ENCODE results near the gene ABLIM2.
"Not testable (repeated sequence)": the region's sequence is repeated elsewhere in the genome, so short reads cannot be mapped to it uniquely, and the experiment has no call there.

ABLIM2 gene

GRCh38 chr4:8143392-8144140, 15.0 kb downstream of the ABLIM2 start:
- H3K27me3 ChIP-seq (ENCODE audit: insufficient read depth, low read length): no peaks in the 10 kb centered on the region
- H3K4me3 ChIP-seq (ENCODE audit: low read length): no peak overlapping the region
- peaks cover 9% of the 10 kb centered on the region for H3K4me1 ChIP-seq (ENCODE audit: insufficient read depth, low read length)
- H3K9ac ChIP-seq (ENCODE audit: low read depth, low read length): no peak overlapping the region
- no peaks in the 10 kb centered on the region for H3K36me3 ChIP-seq (ENCODE audit: insufficient read depth, low read length)
- H3K27ac ChIP-seq (ENCODE audit: low read depth, low read length): no peak overlapping the region
- no peaks in the 10 kb centered on the region for H3K9me3 ChIP-seq (ENCODE audit: insufficient read depth, low read depth, low read length)
- WGBS: 88% methylated on average over 11 of the region's 11 CpGs

- 89% methylated on average over 8 of the region's 9 CpGs for WGBS
- no peak overlapping the region for H3K9ac ChIP-seq (ENCODE audit: low read depth, low read length)
- H3K4me1 ChIP-seq (ENCODE audit: insufficient read depth, low read length): peaks cover 9% of the 10 kb centered on the region
These were observed 16.1 kb downstream of the ABLIM2 start for GRCh38 chr4:8142556-8142955.

GRCh38 chr4:8141935-8142334, 16.7 kb downstream of the ABLIM2 start:
- no peak overlapping the region for H3K4me3 ChIP-seq (ENCODE audit: low read length)
- peaks cover 9% of the 10 kb centered on the region for H3K4me1 ChIP-seq (ENCODE audit: insufficient read depth, low read length)
- 90% methylated on average over 9 of the region's 9 CpGs for WGBS

More at GRCh38 chr4:8142556-8142955, 16.1 kb downstream of the ABLIM2 start:
- Histone ChIP-seq H3K27ac (ENCODE audit: low read depth, low read length) (no peak overlapping the region), H3K4me3 (ENCODE audit: low read length) (no peak overlapping the region), H3K27me3 (ENCODE audit: insufficient read depth, low read length) (no peaks in the 10 kb centered on the region), H3K36me3 (ENCODE audit: insufficient read depth, low read length) (no peaks in the 10 kb centered on the region), H3K9me3 (ENCODE audit: insufficient read depth, low read depth, low read length) (no peaks in the 10 kb centered on the region)

GRCh38 chr4:8140915-8141314, 17.7 kb downstream of the ABLIM2 start:
- 90% methylated on average over 6 of the region's 6 CpGs for WGBS
- Histone ChIP-seq H3K27ac (ENCODE audit: low read depth, low read length) (no peak overlapping the region), H3K4me3 (ENCODE audit: low read length) (no peak overlapping the region), H3K9ac (ENCODE audit: low read depth, low read length) (no peak overlapping the region), H3K4me1 (ENCODE audit: insufficient read depth, low read length) (peaks cover 9% of the 10 kb centered on the region), H3K36me3 (ENCODE audit: insufficient read depth, low read length) (no peaks in the 10 kb centered on the region), H3K9me3 (ENCODE audit: insufficient read depth, low read depth, low read length) (no peaks in the 10 kb centered on the region), H3K27me3 (ENCODE audit: insufficient read depth, low read length) (no peaks in the 10 kb centered on the region)

More at GRCh38 chr4:8141935-8142334, 16.7 kb downstream of the ABLIM2 start:
- H3K9me3 ChIP-seq (ENCODE audit: insufficient read depth, low read depth, low read length): no peaks in the 10 kb centered on the region
- H3K27me3 ChIP-seq (ENCODE audit: insufficient read depth, low read length): no peaks in the 10 kb centered on the region
- no peak overlapping the region for H3K9ac ChIP-seq (ENCODE audit: low read depth, low read length)
- no peak overlapping the region for H3K27ac ChIP-seq (ENCODE audit: low read depth, low read length)
- no peaks in the 10 kb centered on the region for H3K36me3 ChIP-seq (ENCODE audit: insufficient read depth, low read length)

GRCh38 chr4:8139726-8140125, 18.9 kb downstream of the ABLIM2 start:
- WGBS: 100% methylated on average over 3 of the region's 5 CpGs

GRCh38 chr4:8136972-8137710, 21.5 kb downstream of the ABLIM2 start:
- 92% methylated on average over 19 of the region's 19 CpGs for WGBS
- H3K4me3 ChIP-seq (ENCODE audit: low read length): no peak overlapping the region

More at GRCh38 chr4:8139726-8140125, 18.9 kb downstream of the ABLIM2 start:
- H3K9me3 ChIP-seq (ENCODE audit: insufficient read depth, low read depth, low read length); H3K4me1 ChIP-seq (ENCODE audit: insufficient read depth, low read length); H3K36me3 ChIP-seq (ENCODE audit: insufficient read depth, low read length); H3K4me3 ChIP-seq (ENCODE audit: low read length); H3K27ac ChIP-seq (ENCODE audit: low read depth, low read length); H3K27me3 ChIP-seq (ENCODE audit: insufficient read depth, low read length); H3K9ac ChIP-seq (ENCODE audit: low read depth, low read length): not testable (repeated sequence)

GRCh38 chr4:8136529-8136928, 22.1 kb downstream of the ABLIM2 start:
- 0 out of 2 replicates have a peak, but pooled peaks cover 3% of the 10 kb centered on the region for H3K4me1 ChIP-seq (ENCODE audit: insufficient read depth, low read length)
- no peaks in the 10 kb centered on the region for H3K36me3 ChIP-seq (ENCODE audit: insufficient read depth, low read length)
- H3K9me3 ChIP-seq (ENCODE audit: insufficient read depth, low read depth, low read length): no peaks in the 10 kb centered on the region
- no peaks in the 10 kb centered on the region for H3K27me3 ChIP-seq (ENCODE audit: insufficient read depth, low read length)
- WGBS: 89% methylated on average over 12 of the region's 12 CpGs
- no peak overlapping the region for H3K4me3 ChIP-seq (ENCODE audit: low read length)
- no peak overlapping the region for H3K9ac ChIP-seq (ENCODE audit: low read depth, low read length)
- H3K27ac ChIP-seq (ENCODE audit: low read depth, low read length): no peak overlapping the region

More at GRCh38 chr4:8136972-8137710, 21.5 kb downstream of the ABLIM2 start:
- Histone ChIP-seq H3K36me3 (ENCODE audit: insufficient read depth, low read length) (no peaks in the 10 kb centered on the region), H3K4me1 (ENCODE audit: insufficient read depth, low read length) (0 out of 2 replicates have a peak, but pooled peaks cover 3% of the 10 kb centered on the region), H3K27ac (ENCODE audit: low read depth, low read length) (no peak overlapping the region), H3K9me3 (ENCODE audit: insufficient read depth, low read depth, low read length) (no peaks in the 10 kb centered on the region), H3K9ac (ENCODE audit: low read depth, low read length) (no peak overlapping the region), H3K27me3 (ENCODE audit: insufficient read depth, low read length) (no peaks in the 10 kb centered on the region)

GRCh38 chr4:8135666-8136065, 22.9 kb downstream of the ABLIM2 start:
- H3K27ac ChIP-seq (ENCODE audit: low read depth, low read length): no peak overlapping the region
- WGBS: 95% methylated on average over 15 of the region's 15 CpGs
- no peaks in the 10 kb centered on the region for H3K27me3 ChIP-seq (ENCODE audit: insufficient read depth, low read length)
- H3K9ac ChIP-seq (ENCODE audit: low read depth, low read length): no peak overlapping the region
- H3K4me3 ChIP-seq (ENCODE audit: low read length): no peak overlapping the region
- H3K36me3 ChIP-seq (ENCODE audit: insufficient read depth, low read length): no peaks in the 10 kb centered on the region
- H3K4me1 ChIP-seq (ENCODE audit: insufficient read depth, low read length): 0 out of 2 replicates have a peak, but pooled peaks cover 3% of the 10 kb centered on the region
- no peaks in the 10 kb centered on the region for H3K9me3 ChIP-seq (ENCODE audit: insufficient read depth, low read depth, low read length)

- Histone ChIP-seq H3K9me3 (ENCODE audit: insufficient read depth, low read depth, low read length) (no peaks in the 10 kb centered on the region), H3K4me1 (ENCODE audit: insufficient read depth, low read length) (0 out of 2 replicates have a peak, but pooled peaks cover 3% of the 10 kb centered on the region), H3K36me3 (ENCODE audit: insufficient read depth, low read length) (no peaks in the 10 kb centered on the region), H3K9ac (ENCODE audit: low read depth, low read length) (no peak overlapping the region), H3K27ac (ENCODE audit: low read depth, low read length) (no peak overlapping the region), H3K27me3 (ENCODE audit: insufficient read depth, low read length) (no peaks in the 10 kb centered on the region), H3K4me3 (ENCODE audit: low read length) (no peak overlapping the region)
- WGBS: 61% methylated on average over 26 of the region's 26 CpGs
These were observed 24.6 kb downstream of the ABLIM2 start for GRCh38 chr4:8133897-8134563.

- Histone ChIP-seq H3K9ac (ENCODE audit: low read depth, low read length) (no peak overlapping the region), H3K27me3 (ENCODE audit: insufficient read depth, low read length) (no peaks in the 10 kb centered on the region), H3K4me3 (ENCODE audit: low read length) (no peak overlapping the region), H3K27ac (ENCODE audit: low read depth, low read length) (no peak overlapping the region), H3K36me3 (ENCODE audit: insufficient read depth, low read length) (no peaks in the 10 kb centered on the region), H3K4me1 (ENCODE audit: insufficient read depth, low read length) (peaks cover 10% of the 10 kb centered on the region), H3K9me3 (ENCODE audit: insufficient read depth, low read depth, low read length) (no peaks in the 10 kb centered on the region)
- WGBS: 84% methylated on average over 27 of the region's 27 CpGs
These were observed 25.5 kb downstream of the ABLIM2 start for GRCh38 chr4:8132947-8133705.
